GM12872 (cell line): ENCODE measurements around the gene SMYD3.

Source experiments
- TF ChIP-seq, protein P1 (sequence below): IDR thresholded peaks from 3 replicates; pipeline ENCODE4 v1.5.1; 2011; ENCODE audit warnings: low read depth, mild to moderate bottlenecking, low read length, moderate library complexity; ENCODE audit not compliant: insufficient read depth

SMYD3 gene

GRCh38 chr1:246058466-246058865 is 448.6 kb downstream of the SMYD3 start:
- TF ChIP-seq, protein P1, sequence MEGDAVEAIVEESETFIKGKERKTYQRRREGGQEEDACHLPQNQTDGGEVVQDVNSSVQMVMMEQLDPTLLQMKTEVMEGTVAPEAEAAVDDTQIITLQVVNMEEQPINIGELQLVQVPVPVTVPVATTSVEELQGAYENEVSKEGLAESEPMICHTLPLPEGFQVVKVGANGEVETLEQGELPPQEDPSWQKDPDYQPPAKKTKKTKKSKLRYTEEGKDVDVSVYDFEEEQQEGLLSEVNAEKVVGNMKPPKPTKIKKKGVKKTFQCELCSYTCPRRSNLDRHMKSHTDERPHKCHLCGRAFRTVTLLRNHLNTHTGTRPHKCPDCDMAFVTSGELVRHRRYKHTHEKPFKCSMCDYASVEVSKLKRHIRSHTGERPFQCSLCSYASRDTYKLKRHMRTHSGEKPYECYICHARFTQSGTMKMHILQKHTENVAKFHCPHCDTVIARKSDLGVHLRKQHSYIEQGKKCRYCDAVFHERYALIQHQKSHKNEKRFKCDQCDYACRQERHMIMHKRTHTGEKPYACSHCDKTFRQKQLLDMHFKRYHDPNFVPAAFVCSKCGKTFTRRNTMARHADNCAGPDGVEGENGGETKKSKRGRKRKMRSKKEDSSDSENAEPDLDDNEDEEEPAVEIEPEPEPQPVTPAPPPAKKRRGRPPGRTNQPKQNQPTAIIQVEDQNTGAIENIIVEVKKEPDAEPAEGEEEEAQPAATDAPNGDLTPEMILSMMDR = no peak

- TF ChIP-seq, protein P1 = no peak
Measured at GRCh38 chr1:246052603-246053002, 454.5 kb downstream of the SMYD3 start.

DNA sequence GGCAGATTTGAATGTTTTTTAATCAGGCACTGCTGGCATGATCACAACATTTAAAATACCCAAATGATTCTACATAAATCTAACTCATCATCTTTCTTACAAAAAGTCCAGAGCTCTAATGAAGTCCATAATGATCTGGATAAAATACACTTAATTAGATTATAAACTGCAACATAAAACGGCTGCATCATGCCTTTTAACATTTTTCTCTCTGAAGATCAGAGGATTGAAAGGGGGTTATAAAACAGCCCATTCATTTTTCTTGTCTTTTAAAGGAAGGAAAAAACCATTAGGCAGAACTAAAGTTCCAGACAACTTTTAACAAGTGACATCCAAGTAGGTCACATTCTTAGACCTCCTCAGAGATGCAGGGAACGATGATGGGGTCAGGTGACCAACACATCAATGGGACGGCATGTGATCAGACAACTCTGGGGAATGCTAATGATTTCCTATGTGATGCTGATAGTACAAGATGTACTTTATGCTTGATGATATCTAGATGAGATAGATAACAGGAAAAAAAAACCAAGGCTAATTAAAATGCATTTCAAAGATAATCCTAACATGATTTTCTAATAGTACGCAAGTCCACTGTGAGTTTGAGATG is 455.1 kb downstream of the SMYD3 start:
- TF ChIP-seq, protein P1 = no peak

DNA sequence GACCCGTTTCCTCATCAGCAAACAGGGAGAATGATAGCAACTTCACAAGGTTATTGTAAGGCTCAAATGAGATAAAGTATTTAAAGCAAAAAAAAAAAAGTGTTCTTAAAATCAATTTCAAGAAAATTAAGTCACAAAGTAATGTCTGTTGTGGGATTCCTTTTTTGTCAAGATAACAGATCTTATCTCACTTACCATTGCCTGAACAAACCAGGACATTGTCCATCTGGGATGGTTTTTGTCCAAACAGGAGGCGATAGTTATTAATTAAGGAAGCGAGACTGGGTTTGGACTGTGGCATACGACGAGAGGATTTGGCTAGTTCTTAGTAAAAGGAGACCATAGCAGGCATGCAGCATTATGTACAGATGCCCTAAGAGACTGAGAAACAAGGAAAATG is 458.4 kb downstream of the SMYD3 start:
- TF ChIP-seq, protein P1 = no peak

DNA sequence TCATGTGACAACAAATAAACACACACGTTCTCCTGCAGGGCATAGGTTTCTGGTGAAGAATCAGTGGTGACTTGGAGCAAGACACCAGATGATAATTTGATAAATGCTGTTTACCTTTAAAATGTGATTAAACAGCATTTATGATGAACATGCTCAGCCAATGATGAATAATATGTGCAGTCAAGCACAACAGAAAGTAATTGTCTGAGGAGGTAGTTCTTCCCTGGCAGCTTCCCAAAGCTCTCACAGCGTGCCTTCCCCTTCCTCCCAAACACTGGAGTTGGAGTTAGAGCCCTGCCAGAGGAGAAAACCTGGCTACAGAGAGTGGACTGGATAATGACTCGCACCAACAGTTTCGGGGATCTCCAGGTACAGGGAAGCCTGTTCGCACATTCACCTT is 463.5 kb downstream of the SMYD3 start:
- TF ChIP-seq, protein P1 = no peak

DNA sequence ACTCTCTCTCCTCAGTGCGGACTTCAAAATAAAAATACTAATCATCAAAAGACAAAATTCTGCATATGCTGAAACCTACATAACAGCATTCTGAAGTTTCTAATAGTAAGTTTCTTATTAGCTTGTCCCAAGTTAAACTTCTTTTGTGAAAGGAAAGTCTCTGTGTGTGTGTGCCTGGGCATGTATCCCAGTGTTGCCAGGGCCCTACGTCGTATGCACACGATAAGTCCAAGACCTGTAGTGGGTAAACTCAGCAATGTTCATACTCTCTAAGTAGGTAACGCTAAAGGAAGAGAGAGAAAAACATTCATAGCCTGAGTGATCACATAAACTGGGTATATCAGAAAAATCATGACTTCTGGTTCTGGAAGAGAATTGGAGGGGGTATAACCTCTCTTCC is 465.7 kb downstream of the SMYD3 start:
- TF ChIP-seq, protein P1 = no peak

DNA sequence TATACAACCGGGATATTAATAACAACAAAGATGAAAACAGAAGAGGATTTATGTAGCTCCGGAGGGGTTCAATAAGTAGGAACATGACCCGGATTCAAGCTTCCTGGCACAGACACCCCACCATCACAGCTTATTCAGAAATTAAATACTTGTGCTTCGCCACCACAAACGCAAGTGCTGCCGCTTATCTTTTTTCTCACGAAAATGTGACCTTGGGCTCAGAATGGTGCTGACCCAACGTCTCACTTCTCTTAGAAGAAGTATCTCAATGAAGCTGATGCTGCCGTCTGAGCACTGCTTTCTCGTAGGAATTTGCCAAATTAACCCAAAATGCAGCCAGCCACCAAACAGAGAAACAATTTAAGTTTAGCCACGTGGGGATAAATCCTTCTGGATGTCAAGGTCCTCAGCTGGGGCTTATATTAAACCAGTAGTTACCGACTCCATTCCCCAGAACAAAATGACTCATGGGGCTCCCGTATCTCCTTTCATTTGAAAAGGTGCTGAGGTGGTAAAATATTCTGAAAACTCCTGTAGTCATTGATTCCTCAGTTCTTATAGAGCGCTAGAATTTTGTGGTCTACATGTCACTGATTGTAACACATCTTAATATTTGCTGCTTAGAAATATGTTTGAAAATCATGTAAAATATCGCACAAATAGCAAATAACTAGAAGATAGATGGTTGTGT is 466.7 kb downstream of the SMYD3 start:
- TF ChIP-seq, protein P1 = no peak
